WTC11 (cell line): ENCODE measurements around the gene TCF20. TPM values are rescaled to one million over a fixed set of nuclear protein-coding genes. Genes with fewer than 3 reads are reported as not detected.

Experiments
- ATAC-seq: fragments of 200-7000 bp; cut with Tn5 transposase; 2 replicates; pipeline ENCODE4 v1.10.0; 2021; ENCODE audit warnings: mild to moderate bottlenecking, moderate library complexity
- CTCF ChIA-PET: fragments of 300-600 bp; sonication (Branson Sonifier 250); formaldehyde crosslinking; loops from one replicate; lab custom pipeline; 2021; ENCODE audit warnings: antibody characterized with exemption; lab: Charles Lee
- POLR2A ChIA-PET: fragments of 350-600 bp; sonication (Branson Sonifier 250); formaldehyde crosslinking; loops from one replicate; lab custom pipeline; 2021; ENCODE audit warnings: antibody characterized with exemption; lab: Charles Lee
- DNase-seq: peaks from one replicate; pipeline ENCODE4 v3.0.0; 2021; ENCODE audit warnings: low spot score
- H3K27ac Mint-ChIP-seq: 2 replicates; pipeline ENCODE4 v1.8.0; 2021; ENCODE audit warnings: mixed read lengths
- H3K27me3 Mint-ChIP-seq: 2 replicates; pipeline ENCODE4 v1.8.0; 2021; ENCODE audit warnings: low read depth, mild to moderate bottlenecking, moderate library complexity, mixed read lengths
- H3K36me3 Mint-ChIP-seq: 2 replicates; pipeline ENCODE4 v1.8.0; 2021; ENCODE audit warnings: mixed read lengths
- H3K4me1 Mint-ChIP-seq: 2 replicates; pipeline ENCODE4 v1.8.0; 2022; ENCODE audit warnings: mixed read lengths
- H3K4me3 Mint-ChIP-seq: 2 replicates; pipeline ENCODE4 v1.8.0; 2021; ENCODE audit warnings: mild to moderate bottlenecking, moderate library complexity, mixed read lengths
- H3K9me3 Mint-ChIP-seq: 2 replicates; pipeline ENCODE4 v1.8.0; 2021; ENCODE audit warnings: mixed read lengths
- CREB1 ChIP-seq: sonication (generic); formaldehyde crosslinking; IDR thresholded peaks from 2 replicates; pipeline ENCODE4 v1.8.0; 2023; ENCODE audit warnings: mild to moderate bottlenecking, missing genetic modification reagents
- FOXJ3 ChIP-seq: sonication (generic); formaldehyde crosslinking; IDR thresholded peaks from 2 replicates; pipeline ENCODE4 v1.9.0; 2021; ENCODE audit warnings: missing genetic modification reagents, mild to moderate bottlenecking, borderline replicate concordance
- GRHL2 ChIP-seq: fragments of 250-450 bp; sonication (Bioruptor Pico); IDR thresholded peaks from 2 replicates; pipeline ENCODE4 v1.8.0; 2022; ENCODE audit warnings: mild to moderate bottlenecking, moderate library complexity; ENCODE audit not compliant: insufficient replicate concordance, severe bottlenecking
- JAZF1 ChIP-seq: fragments of 250-450 bp; sonication (Bioruptor Pico); IDR thresholded peaks from 2 replicates; pipeline ENCODE4 v1.9.0; 2021; ENCODE audit warnings: moderate library complexity, mild to moderate bottlenecking, inconsistent platforms
- JUN ChIP-seq: sonication (generic); formaldehyde crosslinking; IDR thresholded peaks from 2 replicates; pipeline ENCODE4 v1.8.0; 2023; ENCODE audit warnings: mild to moderate bottlenecking, missing genetic modification reagents
- KAT7 ChIP-seq: sonication (generic); formaldehyde crosslinking; IDR thresholded peaks from 2 replicates; pipeline ENCODE4 v1.8.1; 2023; ENCODE audit warnings: missing genetic modification reagents, mild to moderate bottlenecking, borderline replicate concordance
- NFE2L1 ChIP-seq: sonication (generic); formaldehyde crosslinking; IDR thresholded peaks from 2 replicates; pipeline ENCODE4 v1.8.1; 2023; ENCODE audit warnings: missing genetic modification reagents
- NFYB ChIP-seq: sonication (generic); formaldehyde crosslinking; conservative IDR thresholded peaks from 2 replicates; pipeline ENCODE4 v1.8.0; 2022; ENCODE audit warnings: low read depth, missing genetic modification reagents
- NR1H2 ChIP-seq: sonication (generic); formaldehyde crosslinking; IDR thresholded peaks from 2 replicates; pipeline ENCODE4 v1.9.0; 2021; ENCODE audit warnings: mild to moderate bottlenecking, moderate library complexity, missing genetic modification reagents
- NR2C2 ChIP-seq: sonication (generic); formaldehyde crosslinking; IDR thresholded peaks from 2 replicates; pipeline ENCODE4 v1.8.0; 2022; ENCODE audit warnings: mild to moderate bottlenecking, missing genetic modification reagents
- OVOL2 ChIP-seq: fragments of 250-450 bp; sonication (Bioruptor Pico); IDR thresholded peaks from 2 replicates; pipeline ENCODE4 v1.9.0; 2021; ENCODE audit warnings: mild to moderate bottlenecking, borderline replicate concordance
- PRRX2 ChIP-seq: fragments of 250-450 bp; sonication (Bioruptor Pico); IDR thresholded peaks from 2 replicates; pipeline ENCODE4 v1.8.0; 2021; ENCODE audit warnings: mild to moderate bottlenecking
- SP1 ChIP-seq: sonication (generic); formaldehyde crosslinking; conservative IDR thresholded peaks from 2 replicates; pipeline ENCODE4 v1.8.1; 2022; ENCODE audit warnings: missing genetic modification reagents
- TP53 ChIP-seq: sonication (generic); formaldehyde crosslinking; IDR thresholded peaks from 2 replicates; pipeline ENCODE4 v1.8.1; 2023; ENCODE audit warnings: mild to moderate bottlenecking, missing genetic modification reagents
- ZNF219 ChIP-seq: sonication (generic); formaldehyde crosslinking; IDR thresholded peaks from 2 replicates; pipeline ENCODE4 v1.8.0; 2023; ENCODE audit warnings: missing genetic modification reagents, mild to moderate bottlenecking, borderline replicate concordance
- ZNF396 ChIP-seq: fragments of 250-450 bp; sonication (Bioruptor Pico); IDR thresholded peaks from 2 replicates; pipeline ENCODE4 v1.8.0; 2021; ENCODE audit warnings: mild to moderate bottlenecking, moderate library complexity, borderline replicate concordance
- ZNF671 ChIP-seq: fragments of 250-450 bp; sonication (Bioruptor Pico); IDR thresholded peaks from 2 replicates; pipeline ENCODE4 v1.8.0; 2021; ENCODE audit warnings: mild to moderate bottlenecking
- total RNA-seq: library from RNA; stranded (reverse); gene quantifications from 3 replicates; pipeline ENCODE4 v1.2.3, GENCODE V29; 2021
- TF ChIP-seq, protein P1 (sequence below): sonication (generic); formaldehyde crosslinking; IDR thresholded peaks from 2 replicates; pipeline ENCODE4 v1.8.1; 2023; ENCODE audit warnings: mild to moderate bottlenecking, moderate library complexity, missing genetic modification reagents
- TF ChIP-seq, protein P2 (sequence below): fragments of 250-450 bp; sonication (Bioruptor Pico); IDR thresholded peaks from 2 replicates; pipeline ENCODE4 v1.9.0; 2021; ENCODE audit warnings: moderate library complexity, mild to moderate bottlenecking, inconsistent platforms, borderline replicate concordance
- TF ChIP-seq, protein P3 (sequence below): sonication (generic); formaldehyde crosslinking; IDR thresholded peaks from 2 replicates; pipeline ENCODE4 v1.8.0; 2022; ENCODE audit warnings: mild to moderate bottlenecking, missing genetic modification reagents
- TF ChIP-seq, protein P4 (sequence below): sonication (generic); formaldehyde crosslinking; IDR thresholded peaks from 2 replicates; pipeline ENCODE4 v1.8.0; 2023; ENCODE audit warnings: missing genetic modification reagents, mild to moderate bottlenecking, borderline replicate concordance

The TCF20 gene
- total RNA-seq, 1 experiment from 2014 or later = 77.0 TPM

GRCh38 chr22:42257386-42257785 lies 13.1 kb downstream of the TCF20 start (continued):
- TF ChIP-seq OVOL2 = no peak
- TF ChIP-seq CREB1 (CRISPR knock-in tag) = no peak
- TF ChIP-seq, protein P1, sequence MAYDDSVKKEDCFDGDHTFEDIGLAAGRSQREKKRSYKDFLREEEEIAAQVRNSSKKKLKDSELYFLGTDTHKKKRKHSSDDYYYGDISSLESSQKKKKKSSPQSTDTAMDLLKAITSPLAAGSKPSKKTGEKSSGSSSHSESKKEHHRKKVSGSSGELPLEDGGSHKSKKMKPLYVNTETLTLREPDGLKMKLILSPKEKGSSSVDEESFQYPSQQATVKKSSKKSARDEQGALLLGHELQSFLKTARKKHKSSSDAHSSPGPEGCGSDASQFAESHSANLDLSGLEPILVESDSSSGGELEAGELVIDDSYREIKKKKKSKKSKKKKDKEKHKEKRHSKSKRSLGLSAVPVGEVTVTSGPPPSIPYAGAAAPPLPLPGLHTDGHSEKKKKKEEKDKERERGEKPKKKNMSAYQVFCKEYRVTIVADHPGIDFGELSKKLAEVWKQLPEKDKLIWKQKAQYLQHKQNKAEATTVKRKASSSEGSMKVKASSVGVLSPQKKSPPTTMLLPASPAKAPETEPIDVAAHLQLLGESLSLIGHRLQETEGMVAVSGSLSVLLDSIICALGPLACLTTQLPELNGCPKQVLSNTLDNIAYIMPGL (CRISPR knock-in tag) = no peak
- TF ChIP-seq, protein P2, sequence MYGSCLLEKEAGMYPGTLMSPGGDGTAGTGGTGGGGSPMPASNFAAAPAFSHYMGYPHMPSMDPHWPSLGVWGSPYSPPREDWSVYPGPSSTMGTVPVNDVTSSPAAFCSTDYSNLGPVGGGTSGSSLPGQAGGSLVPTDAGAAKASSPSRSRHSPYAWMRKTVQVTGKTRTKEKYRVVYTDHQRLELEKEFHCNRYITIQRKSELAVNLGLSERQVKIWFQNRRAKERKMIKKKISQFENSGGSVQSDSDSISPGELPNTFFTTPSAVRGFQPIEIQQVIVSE (CRISPR knock-in tag) = no peak

- H3K9me3 Mint-ChIP-seq = no peaks in the 10 kb centered on the region
- POLR2A ChIA-PET = no interaction called here
- ATAC-seq = no peak
Measured at GRCh38 chr22:42256930-42257329, 13.5 kb downstream of the TCF20 start.

GRCh38 chr22:42256220-42256619 lies 14.2 kb downstream of the TCF20 start:
- ChIA-PET POLR2A (no interaction called here), CTCF (no interaction called here)
- peaks cover 41% of the 10 kb centered on the region for H3K27me3 Mint-ChIP-seq
- no peaks in the 10 kb centered on the region for H3K36me3 Mint-ChIP-seq
- ATAC-seq = no peak
- no peak for TF ChIP-seq ZNF219 (CRISPR knock-in tag)
- TF ChIP-seq NR1H2 (CRISPR knock-in tag) = no peak
- TF ChIP-seq JAZF1 = no peak
- TF ChIP-seq FOXJ3 (CRISPR knock-in tag) = no peak
- no peak for TF ChIP-seq ZNF396 (CRISPR knock-in tag)
- no peak for TF ChIP-seq GRHL2 (CRISPR knock-in tag)
- TF ChIP-seq, all 79 proteins: peak for 0
- no peak for DNase-seq
- Mint-ChIP-seq H3K4me1 (peaks cover 17% of the 10 kb centered on the region), H3K4me3 (no peak overlapping the region), H3K27ac (no peak overlapping the region), H3K9me3 (no peaks in the 10 kb centered on the region)

More at GRCh38 chr22:42256930-42257329, 13.5 kb downstream of the TCF20 start:
- Mint-ChIP-seq H3K4me3 (no peak overlapping the region), H3K4me1 (peaks cover 17% of the 10 kb centered on the region), H3K36me3 (no peaks in the 10 kb centered on the region), H3K27ac (no peak overlapping the region), H3K27me3 (peaks cover 47% of the 10 kb centered on the region)
- TF ChIP-seq ZNF671 (CRISPR knock-in tag) = no peak
- TF ChIP-seq KAT7 (CRISPR knock-in tag) = no peak
- TF ChIP-seq GRHL2 (CRISPR knock-in tag) = no peak
- TF ChIP-seq NR2C2 (CRISPR knock-in tag) = no peak
- TF ChIP-seq, protein P3, sequence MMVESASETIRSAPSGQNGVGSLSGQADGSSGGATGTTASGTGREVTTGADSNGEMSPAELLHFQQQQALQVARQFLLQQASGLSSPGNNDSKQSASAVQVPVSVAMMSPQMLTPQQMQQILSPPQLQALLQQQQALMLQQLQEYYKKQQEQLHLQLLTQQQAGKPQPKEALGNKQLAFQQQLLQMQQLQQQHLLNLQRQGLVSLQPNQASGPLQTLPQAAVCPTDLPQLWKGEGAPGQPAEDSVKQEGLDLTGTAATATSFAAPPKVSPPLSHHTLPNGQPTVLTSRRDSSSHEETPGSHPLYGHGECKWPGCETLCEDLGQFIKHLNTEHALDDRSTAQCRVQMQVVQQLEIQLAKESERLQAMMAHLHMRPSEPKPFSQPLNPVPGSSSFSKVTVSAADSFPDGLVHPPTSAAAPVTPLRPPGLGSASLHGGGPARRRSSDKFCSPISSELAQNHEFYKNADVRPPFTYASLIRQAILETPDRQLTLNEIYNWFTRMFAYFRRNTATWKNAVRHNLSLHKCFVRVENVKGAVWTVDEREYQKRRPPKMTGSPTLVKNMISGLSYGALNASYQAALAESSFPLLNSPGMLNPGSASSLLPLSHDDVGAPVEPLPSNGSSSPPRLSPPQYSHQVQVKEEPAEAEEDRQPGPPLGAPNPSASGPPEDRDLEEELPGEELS (CRISPR knock-in tag) = no peak
- no peak for TF ChIP-seq SP1 (CRISPR knock-in tag)
- no peak for TF ChIP-seq JUN (CRISPR knock-in tag)
- no peak for TF ChIP-seq JAZF1
- TF ChIP-seq NFYB = no peak
- no peak for TF ChIP-seq ZNF219 (CRISPR knock-in tag)
- TF ChIP-seq TP53 (CRISPR knock-in tag) = no peak
- no peak for TF ChIP-seq PRRX2 (CRISPR knock-in tag)
- TF ChIP-seq NFE2L1 (CRISPR knock-in tag) = no peak
- TF ChIP-seq, protein P4, sequence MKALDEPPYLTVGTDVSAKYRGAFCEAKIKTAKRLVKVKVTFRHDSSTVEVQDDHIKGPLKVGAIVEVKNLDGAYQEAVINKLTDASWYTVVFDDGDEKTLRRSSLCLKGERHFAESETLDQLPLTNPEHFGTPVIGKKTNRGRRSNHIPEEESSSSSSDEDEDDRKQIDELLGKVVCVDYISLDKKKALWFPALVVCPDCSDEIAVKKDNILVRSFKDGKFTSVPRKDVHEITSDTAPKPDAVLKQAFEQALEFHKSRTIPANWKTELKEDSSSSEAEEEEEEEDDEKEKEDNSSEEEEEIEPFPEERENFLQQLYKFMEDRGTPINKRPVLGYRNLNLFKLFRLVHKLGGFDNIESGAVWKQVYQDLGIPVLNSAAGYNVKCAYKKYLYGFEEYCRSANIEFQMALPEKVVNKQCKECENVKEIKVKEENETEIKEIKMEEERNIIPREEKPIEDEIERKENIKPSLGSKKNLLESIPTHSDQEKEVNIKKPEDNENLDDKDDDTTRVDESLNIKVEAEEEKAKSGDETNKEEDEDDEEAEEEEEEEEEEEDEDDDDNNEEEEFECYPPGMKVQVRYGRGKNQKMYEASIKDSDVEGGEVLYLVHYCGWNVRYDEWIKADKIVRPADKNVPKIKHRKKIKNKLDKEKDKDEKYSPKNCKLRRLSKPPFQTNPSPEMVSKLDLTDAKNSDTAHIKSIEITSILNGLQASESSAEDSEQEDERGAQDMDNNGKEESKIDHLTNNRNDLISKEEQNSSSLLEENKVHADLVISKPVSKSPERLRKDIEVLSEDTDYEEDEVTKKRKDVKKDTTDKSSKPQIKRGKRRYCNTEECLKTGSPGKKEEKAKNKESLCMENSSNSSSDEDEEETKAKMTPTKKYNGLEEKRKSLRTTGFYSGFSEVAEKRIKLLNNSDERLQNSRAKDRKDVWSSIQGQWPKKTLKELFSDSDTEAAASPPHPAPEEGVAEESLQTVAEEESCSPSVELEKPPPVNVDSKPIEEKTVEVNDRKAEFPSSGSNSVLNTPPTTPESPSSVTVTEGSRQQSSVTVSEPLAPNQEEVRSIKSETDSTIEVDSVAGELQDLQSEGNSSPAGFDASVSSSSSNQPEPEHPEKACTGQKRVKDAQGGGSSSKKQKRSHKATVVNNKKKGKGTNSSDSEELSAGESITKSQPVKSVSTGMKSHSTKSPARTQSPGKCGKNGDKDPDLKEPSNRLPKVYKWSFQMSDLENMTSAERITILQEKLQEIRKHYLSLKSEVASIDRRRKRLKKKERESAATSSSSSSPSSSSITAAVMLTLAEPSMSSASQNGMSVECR = no peak
- DNase-seq = no peak
- CTCF ChIA-PET = no interaction called here
